HEK293 (cell line): Measurements from ENCODE around the gene MYBPC3.

Source experiments
- CTCF ChIA-PET: fragments of 350-600 bp; formaldehyde crosslinking; extraction: SDS; loops from one replicate; lab custom pipeline; 2021; ENCODE audit warnings: antibody characterized with exemption; lab: Yijun Ruan, JAX
- POLR2A ChIA-PET: fragments of 300-600 bp; formaldehyde crosslinking; extraction: SDS; loops from one replicate; lab custom pipeline; 2020; ENCODE audit warnings: antibody characterized with exemption, inconsistent platforms; lab: Yijun Ruan, JAX
- H3K27ac ChIP-seq: fragments of 200-500 bp; sonication (Bioruptor generic); 2 replicates; pipeline ENCODE4 v1.5.1; 2014; ENCODE audit warnings: low read depth, low read length, control low read depth, inconsistent platforms; ENCODE audit errors: extremely low read depth
- H3K36me3 ChIP-seq, 2 experiments: fragments of 200-500 bp in 1 of 2; sonication (Bioruptor generic) in 1 of 2; 1 replicate in 1 of 2; 2 replicates in 1 of 2; pipeline ENCODE4 v1.5.1; 2014 to 2017; ENCODE audit warnings: inconsistent platforms in 2 of 2, low read length in 2 of 2; ENCODE audit not compliant: control insufficient read depth in 2 of 2, insufficient read depth in 1 of 2
- H3K4me1 ChIP-seq: fragments of 200-500 bp; sonication (Bioruptor generic); 2 replicates; pipeline ENCODE4 v1.5.1; 2014; ENCODE audit warnings: mild to moderate bottlenecking, low read length, inconsistent platforms; ENCODE audit not compliant: control insufficient read depth, insufficient read depth
- H3K4me3 ChIP-seq: 2 replicates; pipeline ENCODE4 v1.5.1; 2011; ENCODE audit warnings: low read depth, mild to moderate bottlenecking, control low read depth, low read length, moderate library complexity
- H3K9me3 ChIP-seq: fragments of 200-500 bp; sonication (Bioruptor generic); 2 replicates; pipeline ENCODE4 v1.5.1; 2014; ENCODE audit warnings: low read depth, low read length, inconsistent platforms; ENCODE audit not compliant: control insufficient read depth, insufficient read depth
- EGR2 ChIP-seq: fragments of 450-650 bp; formaldehyde crosslinking; IDR thresholded peaks from 2 replicates; pipeline ENCODE4 v1.5.1; 2016; ENCODE audit warnings: low read depth, missing biosample characterization, missing genetic modification characterization
- SETDB1 ChIP-seq: IDR thresholded peaks from one replicate; pipeline ENCODE4 v1.6.1; 2017; ENCODE audit warnings: mild to moderate bottlenecking, low read length, moderate library complexity, mixed read lengths; ENCODE audit not compliant: insufficient read length
- ZNF155 ChIP-seq: fragments of 450-650 bp; formaldehyde crosslinking; IDR thresholded peaks from 2 replicates; pipeline ENCODE4 v1.5.1; 2016; ENCODE audit warnings: missing biosample characterization, missing genetic modification characterization
- ZNF280C ChIP-seq: fragments of 450-650 bp; formaldehyde crosslinking; IDR thresholded peaks from 2 replicates; pipeline ENCODE4 v1.5.1; 2016; ENCODE audit warnings: missing biosample characterization, missing genetic modification characterization
- ZNF394 ChIP-seq: fragments of 450-650 bp; formaldehyde crosslinking; IDR thresholded peaks from 2 replicates; pipeline ENCODE4 v1.5.1; 2016; ENCODE audit warnings: missing biosample characterization, missing genetic modification characterization, mild to moderate bottlenecking, moderate library complexity, borderline replicate concordance
- ZNF654 ChIP-seq: fragments of 450-650 bp; formaldehyde crosslinking; IDR thresholded peaks from 2 replicates; pipeline ENCODE4 v1.5.1; 2016; ENCODE audit warnings: low read depth, missing biosample characterization, missing genetic modification characterization
- TF ChIP-seq, protein P1 (sequence below): fragments of 450-650 bp; formaldehyde crosslinking; IDR thresholded peaks from 2 replicates; pipeline ENCODE4 v1.5.1; 2016; ENCODE audit warnings: missing biosample characterization, missing genetic modification characterization, borderline replicate concordance
- TF ChIP-seq, protein P2 (sequence below): fragments of 450-650 bp; formaldehyde crosslinking; IDR thresholded peaks from 2 replicates; pipeline ENCODE4 v1.5.1; 2017; ENCODE audit warnings: missing biosample characterization, mild to moderate bottlenecking, missing genetic modification characterization, moderate library complexity

The MYBPC3 gene

GRCh38 chr11:47350315-47350714, 2.2 kb downstream of the MYBPC3 start (continued):
- TF ChIP-seq ZNF280C (tag by site-specific recombination): no peak
- TF ChIP-seq ZNF394 (tag by site-specific recombination): no peak

DNA sequence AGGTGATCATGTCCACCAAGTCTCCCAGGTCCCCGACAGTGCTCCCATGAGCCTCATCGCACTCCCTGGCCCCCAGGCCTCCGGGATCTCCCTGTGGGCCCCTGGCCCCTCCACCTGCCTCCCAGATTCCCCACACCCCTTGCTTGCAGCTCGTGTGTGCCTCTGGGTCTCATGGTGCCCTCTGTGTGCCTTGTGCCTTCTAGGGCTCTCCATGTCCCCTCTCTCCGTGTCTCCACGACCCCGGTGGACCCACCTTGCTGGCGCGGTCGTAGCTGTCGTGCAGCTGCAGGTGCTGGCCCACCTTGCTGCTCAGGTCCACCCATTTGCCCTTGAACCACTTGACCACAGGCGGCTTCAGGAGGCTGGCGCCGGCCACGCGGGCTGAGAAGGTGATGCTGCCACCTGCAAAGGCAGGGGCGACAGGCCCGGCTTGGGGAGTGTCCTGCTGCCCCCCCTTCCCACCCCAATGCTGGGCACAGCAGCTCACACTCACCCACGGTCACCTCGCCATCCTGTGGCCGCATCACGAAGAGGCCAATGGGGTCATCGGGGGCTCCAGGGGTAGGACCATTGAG, 2.9 kb downstream of the MYBPC3 start:
- H3K4me1 ChIP-seq: no peaks in the 10 kb centered on the region
- no peak overlapping the region for H3K4me3 ChIP-seq
- H3K27ac ChIP-seq: no peak overlapping the region
- ChIA-PET CTCF (interaction anchor here (0.6 to 1.7 kb wide), 6 partner anchors 90 to 443 kb away, joined by 3 to 5 read pairs (median 3); partner anchors contain the start of gene ACP2), POLR2A (no interaction called here)
- H3K9me3 ChIP-seq: no peaks in the 10 kb centered on the region
- H3K36me3 ChIP-seq: no peaks in the 10 kb centered on the region
- no peak for TF ChIP-seq ZNF155
- TF ChIP-seq, all 188 proteins: peak for 0

- no peak overlapping the region for H3K27ac ChIP-seq
- H3K4me3 ChIP-seq: no peak overlapping the region
- TF ChIP-seq EGR2 (tag by site-specific recombination): no peak
- peak; percentile 52 for TF ChIP-seq ZNF654 (tag by site-specific recombination)
- TF ChIP-seq, protein P1, sequence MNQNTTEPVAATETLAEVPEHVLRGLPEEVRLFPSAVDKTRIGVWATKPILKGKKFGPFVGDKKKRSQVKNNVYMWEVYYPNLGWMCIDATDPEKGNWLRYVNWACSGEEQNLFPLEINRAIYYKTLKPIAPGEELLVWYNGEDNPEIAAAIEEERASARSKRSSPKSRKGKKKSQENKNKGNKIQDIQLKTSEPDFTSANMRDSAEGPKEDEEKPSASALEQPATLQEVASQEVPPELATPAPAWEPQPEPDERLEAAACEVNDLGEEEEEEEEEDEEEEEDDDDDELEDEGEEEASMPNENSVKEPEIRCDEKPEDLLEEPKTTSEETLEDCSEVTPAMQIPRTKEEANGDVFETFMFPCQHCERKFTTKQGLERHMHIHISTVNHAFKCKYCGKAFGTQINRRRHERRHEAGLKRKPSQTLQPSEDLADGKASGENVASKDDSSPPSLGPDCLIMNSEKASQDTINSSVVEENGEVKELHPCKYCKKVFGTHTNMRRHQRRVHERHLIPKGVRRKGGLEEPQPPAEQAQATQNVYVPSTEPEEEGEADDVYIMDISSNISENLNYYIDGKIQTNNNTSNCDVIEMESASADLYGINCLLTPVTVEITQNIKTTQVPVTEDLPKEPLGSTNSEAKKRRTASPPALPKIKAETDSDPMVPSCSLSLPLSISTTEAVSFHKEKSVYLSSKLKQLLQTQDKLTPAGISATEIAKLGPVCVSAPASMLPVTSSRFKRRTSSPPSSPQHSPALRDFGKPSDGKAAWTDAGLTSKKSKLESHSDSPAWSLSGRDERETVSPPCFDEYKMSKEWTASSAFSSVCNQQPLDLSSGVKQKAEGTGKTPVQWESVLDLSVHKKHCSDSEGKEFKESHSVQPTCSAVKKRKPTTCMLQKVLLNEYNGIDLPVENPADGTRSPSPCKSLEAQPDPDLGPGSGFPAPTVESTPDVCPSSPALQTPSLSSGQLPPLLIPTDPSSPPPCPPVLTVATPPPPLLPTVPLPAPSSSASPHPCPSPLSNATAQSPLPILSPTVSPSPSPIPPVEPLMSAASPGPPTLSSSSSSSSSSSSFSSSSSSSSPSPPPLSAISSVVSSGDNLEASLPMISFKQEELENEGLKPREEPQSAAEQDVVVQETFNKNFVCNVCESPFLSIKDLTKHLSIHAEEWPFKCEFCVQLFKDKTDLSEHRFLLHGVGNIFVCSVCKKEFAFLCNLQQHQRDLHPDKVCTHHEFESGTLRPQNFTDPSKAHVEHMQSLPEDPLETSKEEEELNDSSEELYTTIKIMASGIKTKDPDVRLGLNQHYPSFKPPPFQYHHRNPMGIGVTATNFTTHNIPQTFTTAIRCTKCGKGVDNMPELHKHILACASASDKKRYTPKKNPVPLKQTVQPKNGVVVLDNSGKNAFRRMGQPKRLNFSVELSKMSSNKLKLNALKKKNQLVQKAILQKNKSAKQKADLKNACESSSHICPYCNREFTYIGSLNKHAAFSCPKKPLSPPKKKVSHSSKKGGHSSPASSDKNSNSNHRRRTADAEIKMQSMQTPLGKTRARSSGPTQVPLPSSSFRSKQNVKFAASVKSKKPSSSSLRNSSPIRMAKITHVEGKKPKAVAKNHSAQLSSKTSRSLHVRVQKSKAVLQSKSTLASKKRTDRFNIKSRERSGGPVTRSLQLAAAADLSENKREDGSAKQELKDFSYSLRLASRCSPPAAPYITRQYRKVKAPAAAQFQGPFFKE: no peak
- TF ChIP-seq, protein P2, sequence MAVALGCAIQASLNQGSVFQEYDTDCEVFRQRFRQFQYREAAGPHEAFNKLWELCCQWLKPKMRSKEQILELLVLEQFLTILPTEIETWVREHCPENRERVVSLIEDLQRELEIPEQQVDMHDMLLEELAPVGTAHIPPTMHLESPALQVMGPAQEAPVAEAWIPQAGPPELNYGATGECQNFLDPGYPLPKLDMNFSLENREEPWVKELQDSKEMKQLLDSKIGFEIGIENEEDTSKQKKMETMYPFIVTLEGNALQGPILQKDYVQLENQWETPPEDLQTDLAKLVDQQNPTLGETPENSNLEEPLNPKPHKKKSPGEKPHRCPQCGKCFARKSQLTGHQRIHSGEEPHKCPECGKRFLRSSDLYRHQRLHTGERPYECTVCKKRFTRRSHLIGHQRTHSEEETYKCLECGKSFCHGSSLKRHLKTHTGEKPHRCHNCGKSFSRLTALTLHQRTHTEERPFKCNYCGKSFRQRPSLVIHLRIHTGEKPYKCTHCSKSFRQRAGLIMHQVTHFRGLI (tag by site-specific recombination): peak; percentile 86
- no peak for TF ChIP-seq SETDB1
- TF ChIP-seq, all 188 proteins: peak for 2
- ChIA-PET CTCF (interaction anchor here (0.7 to 1.7 kb wide), 3 partner anchors 21 to 90 kb away, joined by 3 to 5 read pairs (median 3); no protein-coding TSS in a partner anchor), POLR2A (no interaction called here)
- no peaks in the 10 kb centered on the region for H3K4me1 ChIP-seq
- no peaks in the 10 kb centered on the region for H3K36me3 ChIP-seq
- no peaks in the 10 kb centered on the region for H3K9me3 ChIP-seq
Measured at GRCh38 chr11:47348859-47349258, 3.6 kb downstream of the MYBPC3 start.
